Bronchial epithelial cell (primary cell): ENCODE measurements around the gene COL13A1. TPM values are rescaled to one million over a fixed set of nuclear protein-coding genes. Genes with fewer than 3 reads are reported as not detected.

Experiments
- DNase-seq: peaks from one replicate; pipeline ENCODE4 v3.0.0-alpha.2; 2010; ENCODE audit warnings: low read depth
- FAIRE-seq: peaks from 2 replicates; lab custom pipeline; 2011; peaks lifted over from hg19 to GRCh38; lab: Jason Lieb, UNC
- H3K27me3 ChIP-seq: 2 replicates; pipeline ENCODE4 v1.5.1; 2011; ENCODE audit warnings: low read length; ENCODE audit not compliant: control insufficient read depth, insufficient read depth
- H3K36me3 ChIP-seq: 2 replicates; pipeline ENCODE4 v1.5.1; 2011; ENCODE audit warnings: low read length; ENCODE audit not compliant: control insufficient read depth, insufficient read depth
- H3K4me3 ChIP-seq: 2 replicates; pipeline ENCODE4 v1.5.1; 2011; ENCODE audit warnings: mild to moderate bottlenecking, low read depth, low read length, control low read depth
- total RNA-seq: library from RNA; depleted of rRNA; stranded (reverse); fragments of >200 nt; gene quantifications from 2 replicates; pipeline ENCODE4 v1.2.1, GENCODE V29; 2014
- TF ChIP-seq, protein P1 (sequence below): IDR thresholded peaks from 2 replicates; pipeline ENCODE4 v1.5.1; 2011; ENCODE audit warnings: mild to moderate bottlenecking, moderate library complexity, low read length, control low read depth, inconsistent platforms; ENCODE audit not compliant: insufficient read depth, severe bottlenecking

Gene COL13A1
- total RNA-seq, 1 donor from 2014 or later, result under 0.01 TPM

DNA sequence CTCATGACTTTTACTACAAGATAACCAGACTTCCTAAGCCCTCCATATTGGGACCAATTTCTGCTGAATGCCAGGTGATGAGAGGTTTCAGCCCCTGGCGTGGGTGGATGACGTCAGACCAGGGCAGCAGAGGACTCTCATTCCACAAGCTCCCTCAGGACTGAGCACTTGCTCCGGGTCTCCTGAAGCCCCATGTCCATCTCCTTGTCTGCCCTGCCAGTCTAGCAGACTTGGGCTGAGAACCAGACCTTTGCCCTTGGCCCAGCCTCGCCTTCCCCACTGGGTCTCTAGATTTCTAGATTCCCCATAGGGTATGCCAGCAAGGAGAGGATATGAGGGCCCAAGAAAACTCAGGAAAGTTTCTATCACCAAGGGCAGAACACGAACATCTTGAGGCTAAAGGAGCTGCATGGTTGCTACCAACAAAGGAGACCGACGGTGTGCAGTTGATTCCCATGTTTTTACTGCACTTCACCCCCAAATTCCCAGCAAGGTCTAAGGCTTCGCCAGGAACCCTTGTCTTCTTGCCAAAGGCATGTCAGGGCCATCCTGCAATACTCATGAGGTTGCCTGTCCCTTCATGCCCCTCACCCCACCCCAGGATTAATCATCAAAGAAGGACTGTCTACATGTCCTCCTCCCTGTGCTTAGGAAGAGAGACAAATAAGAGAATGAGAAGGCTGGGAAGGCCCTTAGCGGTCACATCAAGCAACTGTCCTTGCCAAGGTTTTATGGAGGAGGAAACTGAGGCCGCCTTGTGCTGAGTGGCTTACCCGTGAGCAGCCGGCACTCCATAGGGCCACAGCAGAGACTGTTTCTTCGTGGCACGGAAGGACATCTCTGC, 154.4 kb downstream of the COL13A1 start:
- Histone ChIP-seq H3K27me3 (no peaks in the 10 kb centered on the region), H3K4me3 (no peak overlapping the region), H3K36me3 (no peaks in the 10 kb centered on the region)
- TF ChIP-seq, protein P1, sequence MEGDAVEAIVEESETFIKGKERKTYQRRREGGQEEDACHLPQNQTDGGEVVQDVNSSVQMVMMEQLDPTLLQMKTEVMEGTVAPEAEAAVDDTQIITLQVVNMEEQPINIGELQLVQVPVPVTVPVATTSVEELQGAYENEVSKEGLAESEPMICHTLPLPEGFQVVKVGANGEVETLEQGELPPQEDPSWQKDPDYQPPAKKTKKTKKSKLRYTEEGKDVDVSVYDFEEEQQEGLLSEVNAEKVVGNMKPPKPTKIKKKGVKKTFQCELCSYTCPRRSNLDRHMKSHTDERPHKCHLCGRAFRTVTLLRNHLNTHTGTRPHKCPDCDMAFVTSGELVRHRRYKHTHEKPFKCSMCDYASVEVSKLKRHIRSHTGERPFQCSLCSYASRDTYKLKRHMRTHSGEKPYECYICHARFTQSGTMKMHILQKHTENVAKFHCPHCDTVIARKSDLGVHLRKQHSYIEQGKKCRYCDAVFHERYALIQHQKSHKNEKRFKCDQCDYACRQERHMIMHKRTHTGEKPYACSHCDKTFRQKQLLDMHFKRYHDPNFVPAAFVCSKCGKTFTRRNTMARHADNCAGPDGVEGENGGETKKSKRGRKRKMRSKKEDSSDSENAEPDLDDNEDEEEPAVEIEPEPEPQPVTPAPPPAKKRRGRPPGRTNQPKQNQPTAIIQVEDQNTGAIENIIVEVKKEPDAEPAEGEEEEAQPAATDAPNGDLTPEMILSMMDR, result no peak
- FAIRE-seq (no peak), DNase-seq (peak; percentile 92)

GRCh38 chr10:69956741-69957230, 155.1 kb downstream of the COL13A1 start:
- Histone ChIP-seq H3K4me3 (no peak overlapping the region), H3K36me3 (no peaks in the 10 kb centered on the region), H3K27me3 (no peaks in the 10 kb centered on the region)
- TF ChIP-seq, protein P1, result no peak
- no peak for DNase-seq
- FAIRE-seq, result no peak

DNA sequence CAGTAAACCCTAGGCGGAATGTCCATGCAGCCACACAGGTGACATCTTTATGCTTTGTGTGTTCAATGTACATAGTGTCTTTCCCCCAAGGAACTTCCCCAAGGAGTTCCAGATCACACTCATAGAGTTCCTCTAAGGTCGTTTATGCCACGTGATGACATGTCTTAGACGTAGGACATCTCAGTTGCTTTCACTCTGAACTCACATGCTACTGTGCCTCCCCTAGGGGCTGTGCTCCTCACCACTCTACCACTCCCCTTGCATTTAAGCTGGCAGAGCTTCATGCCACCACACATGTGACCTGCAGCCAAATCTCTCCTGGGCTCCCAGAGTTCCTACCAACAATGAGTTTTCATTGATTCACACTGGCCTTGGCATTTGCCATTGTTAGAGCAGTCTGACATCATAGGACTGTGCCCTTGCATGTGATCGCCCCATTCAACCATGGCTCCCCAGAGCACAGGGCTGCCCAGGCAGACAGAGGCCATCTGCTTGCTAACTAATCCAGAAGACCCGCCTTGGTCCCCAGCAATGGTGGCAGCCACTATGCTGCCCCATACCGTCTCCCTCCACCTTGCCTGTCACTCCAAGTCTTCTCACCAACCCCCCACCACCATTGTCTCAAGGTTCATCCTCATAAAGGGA, 155.7 kb downstream of the COL13A1 start:
- H3K4me3 ChIP-seq, result no peak overlapping the region
- FAIRE-seq (no peak), DNase-seq (no peak)
- TF ChIP-seq, protein P1, result no peak
- H3K36me3 ChIP-seq, result no peaks in the 10 kb centered on the region
- no peaks in the 10 kb centered on the region for H3K27me3 ChIP-seq

- no peaks in the 10 kb centered on the region for H3K27me3 ChIP-seq
- TF ChIP-seq, protein P1, result peak; percentile 93
- H3K4me3 ChIP-seq, result no peak overlapping the region
- no peak for FAIRE-seq
- no peaks in the 10 kb centered on the region for H3K36me3 ChIP-seq
- peak; percentile 66 for DNase-seq
These were observed 156.3 kb downstream of the COL13A1 start for GRCh38 chr10:69957886-69958555.

DNA sequence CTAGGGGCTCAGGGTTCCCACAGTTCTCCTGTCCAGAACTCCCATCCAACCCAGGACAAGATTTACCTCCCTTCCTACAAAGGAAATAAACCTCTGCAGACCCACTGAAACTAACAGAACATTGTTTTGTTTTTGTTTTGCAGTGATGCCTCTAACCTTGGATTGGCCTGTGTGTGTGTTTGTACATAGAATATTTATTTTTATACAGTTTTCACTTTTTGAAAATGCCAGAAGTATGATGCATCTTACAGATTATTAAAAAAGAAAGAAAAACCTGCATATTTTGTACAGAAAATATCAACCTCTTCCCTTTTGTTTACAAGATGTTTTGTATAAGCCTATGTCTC, 156.8 kb downstream of the COL13A1 start:
- no peaks in the 10 kb centered on the region for H3K27me3 ChIP-seq
- no peaks in the 10 kb centered on the region for H3K36me3 ChIP-seq
- TF ChIP-seq, protein P1, result no peak
- H3K4me3 ChIP-seq, result no peak overlapping the region
- no peak for DNase-seq
- no peak for FAIRE-seq
